ENCODE data around the gene KRTAP2-3. TPM values are rescaled to one million over a fixed set of nuclear protein-coding genes. Genes with fewer than 3 reads are reported as not detected.
"Not testable (repeated sequence)": the region's sequence is repeated elsewhere in the genome, so short reads cannot be mapped to it uniquely, and the experiment has no call there.

Gene KRTAP2-3
- total RNA-seq, 2 donors from 2014 or later, result not detected

- H3K4me1 ChIP-seq (ENCODE audit: control insufficient read depth, insufficient read depth, low read length), result no peaks in the 10 kb centered on the region
- H3K36me3 Mint-ChIP-seq (ENCODE audit: low read depth), result no peaks in the 10 kb centered on the region
- no peaks in the 10 kb centered on the region for H3K9me3 ChIP-seq (ENCODE audit: control insufficient read depth, low read length)
- H3K27ac Mint-ChIP-seq, result no peak overlapping the region
- no peaks in the 10 kb centered on the region for H3K36me3 ChIP-seq (ENCODE audit: control insufficient read depth, insufficient read depth, low read length)
- H3K9ac ChIP-seq (ENCODE audit: extremely low read depth, low read length, poor library complexity, severe bottlenecking), result no peak overlapping the region
- no peak for TF ChIP-seq CTCF (conservative IDR thresholded peaks at IDR 0.05)
- H3K27me3 ChIP-seq (ENCODE audit: control insufficient read depth, insufficient read depth, low read length, poor library complexity, severe bottlenecking), result no peaks in the 10 kb centered on the region
- WGBS, 2 experiments (ENCODE audit: insufficient coverage in 1 of 2, insufficient read length in 1 of 2), result no CpG with 5 or more reads among the region's 1 CpG
- no peak overlapping the region for H3K4me3 Mint-ChIP-seq
- no peak overlapping the region for H3K27ac ChIP-seq (ENCODE audit: low read depth, low read length)
- peaks cover 9% of the 10 kb centered on the region for H3K4me1 Mint-ChIP-seq
- no peak overlapping the region for H3K4me3 ChIP-seq (ENCODE audit: low read length)
- H3K27me3 Mint-ChIP-seq (ENCODE audit: insufficient read depth), result peaks cover 2% of the 10 kb centered on the region
- H3K9me3 Mint-ChIP-seq, result peaks cover 3% of the 10 kb centered on the region
- DNase-seq, result no peak
Observed at GRCh38 chr17:41103896-41104295, 44.0 kb upstream of the KRTAP2-3 start.

- peaks cover 4% of the 10 kb centered on the region for H3K27me3 Mint-ChIP-seq (ENCODE audit: insufficient read depth)
- no peaks in the 10 kb centered on the region for H3K36me3 Mint-ChIP-seq (ENCODE audit: low read depth)
- H3K4me3 Mint-ChIP-seq, result no peak within 1 kb of the TSS
- 72 to 74% methylated on average over 6 to 8 of the region's 10 CpGs for WGBS, 2 experiments (ENCODE audit: insufficient coverage in 1 of 2, insufficient read length in 1 of 2)
- no peak within 1 kb of the TSS for H3K27ac Mint-ChIP-seq
- Histone ChIP-seq H3K27ac (ENCODE audit: low read depth, low read length) (no peak within 1 kb of the TSS), H3K9me3 (ENCODE audit: control insufficient read depth, low read length) (no peaks in the 10 kb centered on the region), H3K4me3 (ENCODE audit: low read length) (no peak within 1 kb of the TSS), H3K36me3 (ENCODE audit: control insufficient read depth, insufficient read depth, low read length) (no peaks in the 10 kb centered on the region), H3K9ac (ENCODE audit: extremely low read depth, low read length, poor library complexity, severe bottlenecking) (no peak within 1 kb of the TSS), H3K4me1 (ENCODE audit: control insufficient read depth, insufficient read depth, low read length) (no peaks in the 10 kb centered on the region), H3K27me3 (ENCODE audit: control insufficient read depth, insufficient read depth, low read length, poor library complexity, severe bottlenecking) (no peaks in the 10 kb centered on the region)
- no peak for DNase-seq
- H3K9me3 Mint-ChIP-seq, result no peaks in the 10 kb centered on the region
- no peak for TF ChIP-seq CTCF (conservative IDR thresholded peaks at IDR 0.05)
- H3K4me1 Mint-ChIP-seq, result no peaks in the 10 kb centered on the region
Observed at GRCh38 chr17:41101586-41102259, 41.8 kb upstream of the KRTAP2-3 start, which contains the start of gene KRTAP4-16. Gene KRTAP4-16, minus strand, starts transcription at chr17:41102209. Its CDS starts 0 bp downstream, at chr17:41102209.

GRCh38 chr17:41099682-41100480 is 40.0 kb upstream of the KRTAP2-3 start:
- not testable (repeated sequence) for H3K4me1 ChIP-seq (ENCODE audit: control insufficient read depth, insufficient read depth, low read length); DNase-seq; H3K27ac Mint-ChIP-seq; H3K36me3 Mint-ChIP-seq (ENCODE audit: low read depth); H3K9me3 ChIP-seq (ENCODE audit: control insufficient read depth, low read length); H3K4me1 Mint-ChIP-seq; H3K9me3 Mint-ChIP-seq; H3K4me3 ChIP-seq (ENCODE audit: low read length); H3K9ac ChIP-seq (ENCODE audit: extremely low read depth, low read length, poor library complexity, severe bottlenecking); H3K27ac ChIP-seq (ENCODE audit: low read depth, low read length); H3K27me3 Mint-ChIP-seq (ENCODE audit: insufficient read depth); H3K27me3 ChIP-seq (ENCODE audit: control insufficient read depth, insufficient read depth, low read length, poor library complexity, severe bottlenecking); H3K4me3 Mint-ChIP-seq; H3K36me3 ChIP-seq (ENCODE audit: control insufficient read depth, insufficient read depth, low read length)
- 90 to 95% methylated on average over 5 to 7 of the region's 7 CpGs for WGBS, 2 experiments (ENCODE audit: insufficient coverage in 1 of 2, insufficient read length in 1 of 2)

All from endodermal cell (in vitro differentiated cells).